NCI-H460 (cell line): ENCODE measurements around the gene TP63. TPM values are rescaled to one million over a fixed set of nuclear protein-coding genes. Genes with fewer than 3 reads are reported as not detected.

Experiments used
- small RNA-seq, 2 experiments: library from RNA; depleted of rRNA; stranded (forward); fragments of <200 nt; gene quantifications; one replicate each; pipeline ENCODE3, GENCODE V24; 2014
- total RNA-seq: library from RNA; depleted of rRNA; stranded (reverse); fragments of >200 nt; shearing (Covaris generic); gene quantifications from 2 replicates; pipeline ENCODE4 v1.2.3, GENCODE V29; 2014

The TP63 gene
- total RNA-seq, 1 experiment from 2014 or later: not detected

Small RNA genes within 50 kb of the gene (small RNA-seq; reads per million reads assigned to genes)
- 0 reads per million in 2 experiments for gene AC078809.1
- 0 to 0.12 reads per million in 2 experiments for gene MIR944
